Panc1 (cell line): ENCODE data around the gene KCNH1. TPM values are rescaled to one million over a fixed set of nuclear protein-coding genes. Genes with fewer than 3 reads are reported as not detected.

Experiments used
- ATAC-seq: fragments of 200-7000 bp; cut with Tn5 transposase; 2 replicates; pipeline ENCODE4 v1.9.1; 2020; ENCODE audit warnings: mild to moderate bottlenecking, moderate library complexity
- BruUV-seq: library from RNA; stranded (reverse); fragments of 400-500 nt; replicated peaks from 2 replicates; lab custom pipeline; 2021; lab: Mats Ljungman, UMichigan
- CTCF ChIA-PET: fragments of 300-600 bp; sonication (Branson Sonifier 250); formaldehyde crosslinking; loops from one replicate; lab custom pipeline; 2022; ENCODE audit warnings: antibody characterized with exemption; lab: Charles Lee
- POLR2A ChIA-PET: fragments of 300-600 bp; sonication (Branson Sonifier 250); formaldehyde crosslinking; loops from one replicate; lab custom pipeline; 2022; ENCODE audit warnings: antibody characterized with exemption; lab: Charles Lee
- DNase-seq: peaks from one replicate; pipeline ENCODE4 v3.0.0-alpha.2; 2010; ENCODE audit warnings: low read depth, low spot score
- H3K27ac ChIP-seq: 2 replicates; pipeline ENCODE4 v1.5.1; 2011; ENCODE audit warnings: mild to moderate bottlenecking, low read length, inconsistent platforms
- H3K27me3 ChIP-seq: fragments of 200-500 bp; sonication (Bioruptor generic); 2 replicates; pipeline ENCODE4 v1.6.0; 2014; ENCODE audit warnings: low read length, inconsistent platforms; ENCODE audit not compliant: control insufficient read depth, insufficient read depth
- H3K36me3 ChIP-seq: fragments of 200-500 bp; sonication (Bioruptor generic); 2 replicates; pipeline ENCODE4 v1.5.1; 2014; ENCODE audit warnings: inconsistent platforms, mild to moderate bottlenecking, low read length, moderate library complexity; ENCODE audit not compliant: control insufficient read depth, insufficient read depth
- H3K4me1 ChIP-seq: 2 replicates; pipeline ENCODE4 v1.5.1; 2011; ENCODE audit warnings: inconsistent platforms, mild to moderate bottlenecking, low read length, moderate library complexity; ENCODE audit not compliant: control insufficient read depth, insufficient read depth
- H3K4me3 ChIP-seq, 2 experiments: 2 replicates each; pipeline ENCODE4 v1.5.1; 2011 to 2012; ENCODE audit warnings: low read depth in 2 of 2, low read length in 2 of 2, mild to moderate bottlenecking in 2 of 2, inconsistent platforms in 1 of 2, moderate library complexity in 1 of 2
- H3K9me3 ChIP-seq: fragments of 200-500 bp; sonication (Bioruptor generic); 2 replicates; pipeline ENCODE4 v1.5.1; 2014; ENCODE audit warnings: low read depth, mild to moderate bottlenecking, inconsistent platforms, low read length, moderate library complexity; ENCODE audit not compliant: control insufficient read depth, insufficient read depth
- CTCF ChIP-seq: fragments of 450-650 bp; IDR thresholded peaks from 2 replicates; pipeline ENCODE4 v1.5.1; 2017; ENCODE audit warnings: mild to moderate bottlenecking
- POLR2AphosphoS5 ChIP-seq: IDR thresholded peaks from 2 replicates; pipeline ENCODE4 v1.6.1; 2012; ENCODE audit warnings: mild to moderate bottlenecking, low read depth, low read length, moderate library complexity
- SIN3A ChIP-seq: IDR thresholded peaks from 2 replicates; pipeline ENCODE4 v1.6.1; 2012; ENCODE audit warnings: low read depth, mild to moderate bottlenecking, low read length, moderate library complexity, borderline replicate concordance; ENCODE audit not compliant: insufficient read depth
- TCF7L2 ChIP-seq: IDR thresholded peaks from 2 replicates; pipeline ENCODE4 v1.6.1; 2011; ENCODE audit warnings: mild to moderate bottlenecking, low read depth, low read length, inconsistent platforms
- in situ Hi-C: cut with HindIII; loops from 2 replicates; pipeline ENCODE4 v1.10.0; 2016; ENCODE audit warnings: low sequenced_read_pairs, low pct_unique_long_range_greater_than_20kb
- intact Hi-C: fragments of 100-400 bp; cut with micrococcal nuclease; formaldehyde crosslinking; loops from one replicate; pipeline ENCODE4 v1.10.0; 2022; ENCODE audit not compliant: unreplicated experiment
- total RNA-seq: library from RNA; stranded (reverse); gene quantifications from one replicate; pipeline ENCODE4 v1.2.1, GENCODE V29; 2021; ENCODE audit not compliant: unreplicated experiment
- TF ChIP-seq, protein P1 (sequence below), 2 experiments: IDR thresholded peaks; 2 replicates each; pipeline ENCODE4 v1.6.1; 2011 to 2012; ENCODE audit warnings: low read depth in 2 of 2, control low read depth in 1 of 2, low read length in 1 of 2, mild to moderate bottlenecking in 1 of 2, moderate library complexity in 1 of 2; ENCODE audit not compliant: insufficient read depth in 1 of 2

KCNH1 gene
- total RNA-seq, 1 experiment from 2014 or later, result not detected

- CTCF ChIA-PET, result no interaction called here
- in situ Hi-C loops (no loop called here), intact Hi-C loops (no loop called here)
- H3K4me1 ChIP-seq, result no peaks in the 10 kb centered on the region
- no peaks in the 10 kb centered on the region for H3K27me3 ChIP-seq
- no peak overlapping the region for H3K4me3 ChIP-seq
- H3K9me3 ChIP-seq, result no peaks in the 10 kb centered on the region
- no peak for ATAC-seq
- POLR2A ChIA-PET, result no interaction called here
- BruUV-seq, result no TSS peak
- TF ChIP-seq SIN3A, result no peak
- no peak for TF ChIP-seq CTCF
- no peak for TF ChIP-seq TCF7L2
- no peak for TF ChIP-seq POLR2AphosphoS5
- TF ChIP-seq, protein P1, sequence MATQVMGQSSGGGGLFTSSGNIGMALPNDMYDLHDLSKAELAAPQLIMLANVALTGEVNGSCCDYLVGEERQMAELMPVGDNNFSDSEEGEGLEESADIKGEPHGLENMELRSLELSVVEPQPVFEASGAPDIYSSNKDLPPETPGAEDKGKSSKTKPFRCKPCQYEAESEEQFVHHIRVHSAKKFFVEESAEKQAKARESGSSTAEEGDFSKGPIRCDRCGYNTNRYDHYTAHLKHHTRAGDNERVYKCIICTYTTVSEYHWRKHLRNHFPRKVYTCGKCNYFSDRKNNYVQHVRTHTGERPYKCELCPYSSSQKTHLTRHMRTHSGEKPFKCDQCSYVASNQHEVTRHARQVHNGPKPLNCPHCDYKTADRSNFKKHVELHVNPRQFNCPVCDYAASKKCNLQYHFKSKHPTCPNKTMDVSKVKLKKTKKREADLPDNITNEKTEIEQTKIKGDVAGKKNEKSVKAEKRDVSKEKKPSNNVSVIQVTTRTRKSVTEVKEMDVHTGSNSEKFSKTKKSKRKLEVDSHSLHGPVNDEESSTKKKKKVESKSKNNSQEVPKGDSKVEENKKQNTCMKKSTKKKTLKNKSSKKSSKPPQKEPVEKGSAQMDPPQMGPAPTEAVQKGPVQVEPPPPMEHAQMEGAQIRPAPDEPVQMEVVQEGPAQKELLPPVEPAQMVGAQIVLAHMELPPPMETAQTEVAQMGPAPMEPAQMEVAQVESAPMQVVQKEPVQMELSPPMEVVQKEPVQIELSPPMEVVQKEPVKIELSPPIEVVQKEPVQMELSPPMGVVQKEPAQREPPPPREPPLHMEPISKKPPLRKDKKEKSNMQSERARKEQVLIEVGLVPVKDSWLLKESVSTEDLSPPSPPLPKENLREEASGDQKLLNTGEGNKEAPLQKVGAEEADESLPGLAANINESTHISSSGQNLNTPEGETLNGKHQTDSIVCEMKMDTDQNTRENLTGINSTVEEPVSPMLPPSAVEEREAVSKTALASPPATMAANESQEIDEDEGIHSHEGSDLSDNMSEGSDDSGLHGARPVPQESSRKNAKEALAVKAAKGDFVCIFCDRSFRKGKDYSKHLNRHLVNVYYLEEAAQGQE (IDR thresholded peaks at IDR 0.05; ENCODE audit: insufficient read depth in 1 of 2, low read depth in 2 of 2, low read length in 1 of 2), result no peak
- no peak overlapping the region for H3K27ac ChIP-seq
- H3K36me3 ChIP-seq, result no peaks in the 10 kb centered on the region
- no peak for DNase-seq
Measured at GRCh38 chr1:210787800-210788199, 346.1 kb downstream of the KCNH1 start.

DNA sequence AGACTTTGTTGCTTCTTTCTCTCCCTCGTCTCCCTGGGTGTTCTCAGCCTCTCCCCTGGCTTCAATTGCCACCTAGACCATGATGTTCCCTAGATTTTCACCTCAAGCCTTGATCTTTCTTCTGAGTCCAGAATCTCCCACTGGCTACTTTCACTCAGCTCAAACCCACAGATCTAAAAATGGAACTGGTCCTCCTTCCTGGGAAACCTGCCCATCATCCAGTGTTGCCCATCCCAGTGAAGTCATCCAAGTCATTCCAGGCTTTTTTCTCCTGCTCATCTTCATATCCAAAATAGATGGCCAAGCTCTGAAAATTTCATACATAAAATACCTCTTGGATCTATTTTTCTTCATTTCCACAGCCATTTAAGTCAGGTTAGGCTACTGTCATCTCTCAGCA is 347.4 kb downstream of the KCNH1 start:
- H3K4me1 ChIP-seq, result no peaks in the 10 kb centered on the region
- BruUV-seq, result no TSS peak
- no peaks in the 10 kb centered on the region for H3K36me3 ChIP-seq
- no peaks in the 10 kb centered on the region for H3K27me3 ChIP-seq
- no peaks in the 10 kb centered on the region for H3K9me3 ChIP-seq
- intact Hi-C loops, result no loop called here
- ATAC-seq (no peak), DNase-seq (no peak)
- CTCF ChIA-PET, result no interaction called here
- no peak overlapping the region for H3K27ac ChIP-seq
- H3K4me3 ChIP-seq, result no peak overlapping the region
- POLR2A ChIA-PET, result no interaction called here
- TF ChIP-seq POLR2AphosphoS5, result no peak
- TF ChIP-seq, protein P1 (IDR thresholded peaks at IDR 0.05; ENCODE audit: insufficient read depth in 1 of 2, low read depth in 2 of 2, low read length in 1 of 2), result no peak
- TF ChIP-seq CTCF, result no peak
- TF ChIP-seq TCF7L2, result no peak
- TF ChIP-seq SIN3A, result no peak
- in situ Hi-C loops, result no loop called here
